ENCODE results near the gene ADAMTS15.

The ADAMTS15 gene

GRCh38 chr11:130448416-130449309 is at the start of gene ADAMTS15:
Gene ADAMTS15 (plus strand): TSS chr11:130448645. CDS start chr11:130448974, 329 bp downstream.
- peak; percentile 19 to 37 for DNase-seq

- DNase-seq, result no peak
Measured at GRCh38 chr11:130399196-130399595, 49.2 kb upstream of the ADAMTS15 start.

- DNase-seq, result no peak
Measured at GRCh38 chr11:130400781-130401483, 47.5 kb upstream of the ADAMTS15 start.

GRCh38 chr11:130402570-130402969 is 45.9 kb upstream of the ADAMTS15 start:
- no peak for DNase-seq

- no peak for DNase-seq
Measured at GRCh38 chr11:130403271-130403804, 45.1 kb upstream of the ADAMTS15 start.

GRCh38 chr11:130403967-130404366 is 44.5 kb upstream of the ADAMTS15 start:
- DNase-seq, result no peak

- DNase-seq, result no peak
Measured at GRCh38 chr11:130404727-130405126, 43.7 kb upstream of the ADAMTS15 start.

GRCh38 chr11:130405428-130405827 is 43.0 kb upstream of the ADAMTS15 start:
- DNase-seq, result no peak

- no peak for DNase-seq
Measured at GRCh38 chr11:130407978-130408377, 40.5 kb upstream of the ADAMTS15 start.

GRCh38 chr11:130408401-130408890 is 40.0 kb upstream of the ADAMTS15 start:
- no peak for DNase-seq

- DNase-seq, result no peak
Measured at GRCh38 chr11:130408901-130409300, 39.5 kb upstream of the ADAMTS15 start.

GRCh38 chr11:130409594-130410388 is 38.7 kb upstream of the ADAMTS15 start:
- DNase-seq, result no peak

- no peak for DNase-seq
Measured at GRCh38 chr11:130411223-130411622, 37.2 kb upstream of the ADAMTS15 start.

GRCh38 chr11:130413405-130414106 is 34.9 kb upstream of the ADAMTS15 start:
- no peak for DNase-seq

GRCh38 chr11:130414107-130415080 is 34.1 kb upstream of the ADAMTS15 start:
- DNase-seq, result no peak

- no peak for DNase-seq
Measured at GRCh38 chr11:130415731-130416529, 32.5 kb upstream of the ADAMTS15 start.

- no peak for DNase-seq
Measured at GRCh38 chr11:130416530-130416882, 31.9 kb upstream of the ADAMTS15 start.

- DNase-seq, result no peak
Measured at GRCh38 chr11:130416906-130417305, 31.5 kb upstream of the ADAMTS15 start.

- no peak for DNase-seq
Measured at GRCh38 chr11:130418210-130418609, 30.2 kb upstream of the ADAMTS15 start.

- no peak for DNase-seq
Measured at GRCh38 chr11:130418756-130419155, 29.7 kb upstream of the ADAMTS15 start.
